Muscle of arm (tissue), 12 donors: ENCODE measurements around the gene DHFR2. TPM values are rescaled to one million over a fixed set of nuclear protein-coding genes. Genes with fewer than 3 reads are reported as not detected.

ENCODE experiments used
- DNase-seq: peaks from one replicate; pipeline ENCODE4 v3.0.0-alpha.2; 2013
- polyA plus RNA-seq, 12 donors: library from polyadenylated mRNA; unstranded; fragments of 120-200 nt; gene quantifications; one replicate each; pipeline ENCODE4 v1.2.1, GENCODE V29; 2013; ENCODE audit not compliant: insufficient read length in 12 of 12

DHFR2 gene
- polyA plus RNA-seq, 12 donors, result 3.5 to 8.0 (median 5.1) TPM; not detected in 2

DNA sequence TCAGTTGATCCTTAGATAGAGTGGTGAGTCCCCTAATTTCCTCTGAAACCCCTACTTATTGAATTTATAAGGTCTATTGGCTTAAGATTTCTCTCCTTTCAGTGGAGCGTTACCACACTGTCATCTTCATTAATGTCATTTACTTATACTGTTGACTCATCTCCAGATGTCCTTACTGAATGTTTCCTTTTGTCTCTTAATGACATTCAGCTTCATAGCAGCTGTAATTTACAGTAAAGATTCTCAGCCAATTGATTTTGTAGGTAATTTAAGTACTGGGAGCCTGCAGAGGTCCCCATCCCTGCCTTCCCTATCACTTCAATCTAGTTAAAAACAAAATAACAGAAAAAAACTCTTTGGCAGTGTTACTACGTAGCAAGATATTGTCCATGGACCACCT, 53.1 kb downstream of the DHFR2 start:
- DNase-seq, result no peak

DNA sequence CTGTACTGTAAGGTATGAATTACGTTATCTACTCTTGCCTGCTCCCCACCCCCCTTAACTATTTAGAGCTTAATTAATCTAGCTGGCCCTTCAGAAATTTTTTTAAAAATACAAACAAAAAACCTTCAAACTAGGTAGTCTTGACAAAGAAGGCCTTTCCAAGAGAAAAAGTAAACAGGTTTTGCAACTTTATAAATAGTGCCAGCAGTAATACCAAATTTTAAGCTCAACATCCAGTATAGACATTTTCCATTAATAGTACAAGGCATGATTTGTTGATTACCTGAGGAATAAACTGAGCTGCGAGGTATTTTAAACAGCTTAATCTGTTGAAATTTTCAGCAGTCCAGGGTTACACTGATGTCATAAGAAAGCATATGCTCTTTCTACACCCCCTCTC, 54.5 kb downstream of the DHFR2 start:
- no peak for DNase-seq

Other genes starting within 250 kb of the DHFR2 start
- 10 to 100 TPM in 11 of 12 donors, not detected in 1; 23.4 to 39.1 (median 29.2) TPM for gene PROS1, start 89.0 kb downstream of the DHFR2 start, polyA plus RNA-seq
- gene ARL13B, start 82.8 kb downstream of the DHFR2 start, polyA plus RNA-seq, result 10 to 100 TPM in 1 of 12 donors, 1 to 10 TPM in 9, not detected in 2; 5.9 to 14.6 (median 8.0) TPM
- gene STX19, start 34.3 kb downstream of the DHFR2 start, polyA plus RNA-seq, result 1 to 10 TPM in 3 of 12 donors, under 1 TPM in 3, not detected in 6; 0.12 to 7.5 (median 0.96) TPM
- 10 to 100 TPM in 2 of 12 donors, 1 to 10 TPM in 8, not detected in 2; 6.4 to 11.4 (median 8.2) TPM for gene NSUN3, start 145 bp upstream of the DHFR2 start, polyA plus RNA-seq